ENCODE data around the gene CDC42BPB.

The CDC42BPB gene

GRCh38 chr14:102891556-102891955, 165.8 kb downstream of the CDC42BPB start:
- H3K4me3 ChIP-seq (ENCODE audit: low read depth, low read length): no peak overlapping the region
- no peak for TF ChIP-seq CTCF (IDR thresholded peaks at IDR 0.05; ENCODE audit: low read depth, low read length)

- no peak for TF ChIP-seq CTCF (IDR thresholded peaks at IDR 0.05; ENCODE audit: low read depth, low read length)
Observed at GRCh38 chr14:102891111-102891510, 166.2 kb downstream of the CDC42BPB start.

GRCh38 chr14:102889615-102890014, 167.7 kb downstream of the CDC42BPB start:
- no peak overlapping the region for H3K4me3 ChIP-seq (ENCODE audit: low read depth, low read length)
- no peak for TF ChIP-seq CTCF (IDR thresholded peaks at IDR 0.05; ENCODE audit: low read depth, low read length)

More at GRCh38 chr14:102891111-102891510, 166.2 kb downstream of the CDC42BPB start:
- H3K4me3 ChIP-seq (ENCODE audit: low read depth, low read length): no peak overlapping the region

- no peak for TF ChIP-seq CTCF (IDR thresholded peaks at IDR 0.05; ENCODE audit: low read depth, low read length)
- no peak overlapping the region for H3K4me3 ChIP-seq (ENCODE audit: low read depth, low read length)
Observed at GRCh38 chr14:102888748-102889147, 168.6 kb downstream of the CDC42BPB start.

- no peak for TF ChIP-seq CTCF (IDR thresholded peaks at IDR 0.05; ENCODE audit: low read depth, low read length)
- H3K4me3 ChIP-seq (ENCODE audit: low read depth, low read length): no peak overlapping the region
Observed at GRCh38 chr14:102885737-102886447, 171.5 kb downstream of the CDC42BPB start.

GRCh38 chr14:102883554-102883953, 173.8 kb downstream of the CDC42BPB start:
- no peak for TF ChIP-seq CTCF (IDR thresholded peaks at IDR 0.05; ENCODE audit: low read depth, low read length)
- H3K4me3 ChIP-seq (ENCODE audit: low read depth, low read length): no peak overlapping the region

GRCh38 chr14:102883089-102883541, 174.2 kb downstream of the CDC42BPB start:
- no peak for TF ChIP-seq CTCF (IDR thresholded peaks at IDR 0.05; ENCODE audit: low read depth, low read length)
- H3K4me3 ChIP-seq (ENCODE audit: low read depth, low read length): no peak overlapping the region

All from WI38 (cell line).